ENCODE data around the gene MAFG. TPM values are rescaled to one million over a fixed set of nuclear protein-coding genes. Genes with fewer than 3 reads are reported as not detected.

Gene MAFG
- total and polyA plus RNA-seq, 2 of the 13 experiments (the other 11 are each of a cell fraction or from before 2014, with no cell fraction given), result 14.5 to 20.0 TPM

DNA sequence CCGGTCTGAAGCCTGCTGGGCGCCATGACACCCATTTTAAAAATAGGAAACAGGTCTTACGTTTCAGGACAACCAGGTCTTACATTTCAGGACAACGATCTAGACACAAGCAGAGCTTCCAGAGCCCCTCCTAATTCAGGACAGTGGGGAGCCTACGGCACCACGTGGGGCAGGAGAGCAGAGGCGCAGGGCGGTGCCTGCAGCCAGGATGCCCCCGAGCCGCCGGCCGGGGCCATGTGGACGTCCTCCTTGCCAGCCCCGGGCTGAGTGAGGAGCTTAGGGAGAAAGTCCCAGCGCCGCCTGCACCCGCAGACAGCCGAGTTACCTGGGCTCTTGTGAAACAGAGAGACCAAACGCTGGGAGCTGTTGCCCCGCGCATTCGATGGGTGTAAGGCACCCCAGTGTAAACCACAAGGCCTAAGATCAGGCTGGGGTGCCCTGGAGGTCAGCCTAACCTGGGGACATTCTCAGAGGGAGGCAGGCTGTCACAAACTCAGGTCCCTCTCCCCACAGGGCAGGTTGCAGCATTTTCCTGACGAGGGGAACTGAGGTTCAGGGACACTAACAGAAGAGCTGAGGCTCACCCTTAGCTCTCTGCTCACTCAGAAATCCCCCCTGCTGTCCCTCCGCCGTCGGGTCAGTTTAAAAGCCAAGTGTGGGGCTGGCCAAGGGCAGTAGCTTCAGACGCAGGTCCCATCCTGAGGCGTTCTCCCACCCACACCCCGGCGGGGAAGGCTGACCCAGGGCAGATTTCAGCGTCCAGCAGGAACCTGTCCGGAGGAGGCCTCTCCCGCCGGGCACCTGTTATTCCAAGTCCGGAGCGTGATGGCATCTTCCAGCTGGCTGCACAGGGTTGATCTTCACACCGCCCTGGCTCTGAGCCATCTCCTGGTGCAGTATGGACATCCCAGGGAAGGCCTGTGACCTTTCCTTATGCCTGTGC is 35.2 kb upstream of the MAFG start (continued):
- TF ChIP-seq, protein P1, sequence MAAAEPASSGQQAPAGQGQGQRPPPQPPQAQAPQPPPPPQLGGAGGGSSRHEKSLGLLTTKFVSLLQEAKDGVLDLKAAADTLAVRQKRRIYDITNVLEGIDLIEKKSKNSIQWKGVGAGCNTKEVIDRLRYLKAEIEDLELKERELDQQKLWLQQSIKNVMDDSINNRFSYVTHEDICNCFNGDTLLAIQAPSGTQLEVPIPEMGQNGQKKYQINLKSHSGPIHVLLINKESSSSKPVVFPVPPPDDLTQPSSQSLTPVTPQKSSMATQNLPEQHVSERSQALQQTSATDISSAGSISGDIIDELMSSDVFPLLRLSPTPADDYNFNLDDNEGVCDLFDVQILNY (CRISPR knock-in tag; conservative IDR thresholded peaks at IDR 0.05), result no peak
- no peak for TF ChIP-seq HNRNPLL (IDR thresholded peaks at IDR 0.05; ENCODE audit: low read depth, low read length, poor library complexity, severe bottlenecking)
- no peak for TF ChIP-seq ZNF383 (CRISPR knock-in tag; IDR thresholded peaks at IDR 0.05; ENCODE audit: borderline replicate concordance)
- no peak; the same call in 1 of the 2 replicates for TF ChIP-seq PITX1 (CRISPR knock-in tag; IDR thresholded peaks at IDR 0.05)
- TF ChIP-seq, protein P2, sequence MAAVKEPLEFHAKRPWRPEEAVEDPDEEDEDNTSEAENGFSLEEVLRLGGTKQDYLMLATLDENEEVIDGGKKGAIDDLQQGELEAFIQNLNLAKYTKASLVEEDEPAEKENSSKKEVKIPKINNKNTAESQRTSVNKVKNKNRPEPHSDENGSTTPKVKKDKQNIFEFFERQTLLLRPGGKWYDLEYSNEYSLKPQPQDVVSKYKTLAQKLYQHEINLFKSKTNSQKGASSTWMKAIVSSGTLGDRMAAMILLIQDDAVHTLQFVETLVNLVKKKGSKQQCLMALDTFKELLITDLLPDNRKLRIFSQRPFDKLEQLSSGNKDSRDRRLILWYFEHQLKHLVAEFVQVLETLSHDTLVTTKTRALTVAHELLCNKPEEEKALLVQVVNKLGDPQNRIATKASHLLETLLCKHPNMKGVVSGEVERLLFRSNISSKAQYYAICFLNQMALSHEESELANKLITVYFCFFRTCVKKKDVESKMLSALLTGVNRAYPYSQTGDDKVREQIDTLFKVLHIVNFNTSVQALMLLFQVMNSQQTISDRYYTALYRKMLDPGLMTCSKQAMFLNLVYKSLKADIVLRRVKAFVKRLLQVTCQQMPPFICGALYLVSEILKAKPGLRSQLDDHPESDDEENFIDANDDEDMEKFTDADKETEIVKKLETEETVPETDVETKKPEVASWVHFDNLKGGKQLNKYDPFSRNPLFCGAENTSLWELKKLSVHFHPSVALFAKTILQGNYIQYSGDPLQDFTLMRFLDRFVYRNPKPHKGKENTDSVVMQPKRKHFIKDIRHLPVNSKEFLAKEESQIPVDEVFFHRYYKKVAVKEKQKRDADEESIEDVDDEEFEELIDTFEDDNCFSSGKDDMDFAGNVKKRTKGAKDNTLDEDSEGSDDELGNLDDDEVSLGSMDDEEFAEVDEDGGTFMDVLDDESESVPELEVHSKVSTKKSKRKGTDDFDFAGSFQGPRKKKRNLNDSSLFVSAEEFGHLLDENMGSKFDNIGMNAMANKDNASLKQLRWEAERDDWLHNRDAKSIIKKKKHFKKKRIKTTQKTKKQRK (IDR thresholded peaks at IDR 0.05; ENCODE audit: low read length), result no peak
- TF ChIP-seq MTA3 (CRISPR knock-in tag; IDR thresholded peaks at IDR 0.05), result no peak
- no peak for TF ChIP-seq FOXC1 (CRISPR knock-in tag; IDR thresholded peaks at IDR 0.05; ENCODE audit: borderline replicate concordance)
- no peak for TF ChIP-seq TCF12 (IDR thresholded peaks at IDR 0.05)
- 0 out of 2 replicates have a peak, but pooled peaks have one; percentile 6 for TF ChIP-seq TCF12 (CRISPR knock-in tag; IDR thresholded peaks at IDR 0.05)
- no peak for TF ChIP-seq GLI4 (CRISPR knock-in tag; IDR thresholded peaks at IDR 0.05; ENCODE audit: borderline replicate concordance)
- no peak for TF ChIP-seq ZNF7 (CRISPR knock-in tag; IDR thresholded peaks at IDR 0.05)
- TF ChIP-seq HNF4G (IDR thresholded peaks at IDR 0.05; ENCODE audit: borderline replicate concordance, low read depth, low read length), result no peak; the same call in 1 of the 2 replicates
- TF ChIP-seq HNF4G (CRISPR knock-in tag; IDR thresholded peaks at IDR 0.05; ENCODE audit: borderline replicate concordance, low read depth), result no peak
- TF ChIP-seq STAT5B (CRISPR knock-in tag; IDR thresholded peaks at IDR 0.05), result no peak
- TF ChIP-seq ZNF577 (CRISPR knock-in tag; IDR thresholded peaks at IDR 0.05; ENCODE audit: borderline replicate concordance, low read depth), result no peak
- 0 out of 2 replicates have a peak, but pooled peaks have one; percentile 7 for TF ChIP-seq HIVEP1 (CRISPR knock-in tag; IDR thresholded peaks at IDR 0.05)
- no peak for TF ChIP-seq FOXP1 (IDR thresholded peaks at IDR 0.05)
- no peak for TF ChIP-seq FOXP1 (CRISPR knock-in tag; IDR thresholded peaks at IDR 0.05)
- no peak for TF ChIP-seq RARG (CRISPR knock-in tag; IDR thresholded peaks at IDR 0.05; ENCODE audit: low read depth)
- peak; percentile 67; the same call in 1 of the 2 replicates for TF ChIP-seq ZC3H4 (CRISPR knock-in tag; IDR thresholded peaks at IDR 0.05; ENCODE audit: borderline replicate concordance)
- TF ChIP-seq CC2D1A (CRISPR knock-in tag; IDR thresholded peaks at IDR 0.05), result no peak
- no peak for TF ChIP-seq ZNF24 (IDR thresholded peaks at IDR 0.05)
- TF ChIP-seq, protein P3, sequence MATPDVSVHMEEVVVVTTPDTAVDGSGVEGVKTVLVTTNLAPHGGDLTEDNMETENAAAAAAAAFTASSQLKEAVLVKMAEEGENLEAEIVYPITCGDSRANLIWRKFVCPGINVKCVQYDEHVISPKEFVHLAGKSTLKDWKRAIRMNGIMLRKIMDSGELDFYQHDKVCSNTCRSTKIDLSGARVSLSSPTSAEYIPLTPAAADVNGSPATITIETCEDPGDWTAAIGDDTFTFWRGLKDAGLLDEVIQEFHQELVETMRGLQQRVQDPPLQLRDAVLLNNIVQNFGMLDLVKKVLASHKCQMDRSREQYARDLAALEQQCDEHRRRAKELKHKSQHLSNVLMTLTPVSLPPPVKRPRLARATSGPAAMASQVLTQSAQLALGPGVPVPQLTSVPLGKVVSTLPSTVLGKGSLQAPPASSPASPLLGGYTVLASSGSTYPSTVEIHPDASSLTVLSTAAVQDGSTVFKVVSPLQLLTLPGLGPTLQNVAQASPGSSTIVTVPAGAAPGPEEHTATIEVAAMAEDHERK (CRISPR knock-in tag; IDR thresholded peaks at IDR 0.05; ENCODE audit: low read depth), result no peak
- TF ChIP-seq ONECUT2 (CRISPR knock-in tag; IDR thresholded peaks at IDR 0.05), result no peak

All from HepG2 (cell line).